T-helper 9 cell (primary cell): ENCODE measurements around the gene DLGAP5.

ENCODE experiments used
- DNase-seq: peaks from one replicate; pipeline ENCODE4 v3.0.0-alpha.2; 2020

The DLGAP5 gene

GRCh38 chr14:55111122-55111708, 80.2 kb downstream of the DLGAP5 start:
- DNase-seq: no peak

GRCh38 chr14:55109836-55110235, 81.5 kb downstream of the DLGAP5 start:
- DNase-seq: no peak

GRCh38 chr14:55107766-55108554, 83.4 kb downstream of the DLGAP5 start:
- DNase-seq: peak; percentile 29

DNA sequence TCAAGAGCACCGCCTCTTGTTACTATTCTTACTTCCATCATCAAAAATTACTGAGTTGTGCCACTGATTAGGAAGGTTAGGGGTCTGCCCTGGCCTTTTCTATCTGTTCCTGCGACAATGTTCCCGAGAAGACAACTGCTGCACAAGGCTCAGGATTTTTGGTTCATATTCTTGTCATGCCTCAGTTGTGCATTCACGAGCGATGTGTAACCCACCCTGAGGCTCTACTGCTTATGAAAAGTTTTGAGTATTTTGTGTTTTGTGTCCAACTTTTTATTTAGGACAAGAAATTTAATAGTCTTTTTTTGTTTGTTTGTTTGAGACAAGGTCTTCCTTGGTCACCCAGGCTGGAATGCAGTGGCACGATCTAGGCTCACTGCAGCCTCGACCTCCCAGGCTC, 85.4 kb downstream of the DLGAP5 start:
- DNase-seq: no peak

DNA sequence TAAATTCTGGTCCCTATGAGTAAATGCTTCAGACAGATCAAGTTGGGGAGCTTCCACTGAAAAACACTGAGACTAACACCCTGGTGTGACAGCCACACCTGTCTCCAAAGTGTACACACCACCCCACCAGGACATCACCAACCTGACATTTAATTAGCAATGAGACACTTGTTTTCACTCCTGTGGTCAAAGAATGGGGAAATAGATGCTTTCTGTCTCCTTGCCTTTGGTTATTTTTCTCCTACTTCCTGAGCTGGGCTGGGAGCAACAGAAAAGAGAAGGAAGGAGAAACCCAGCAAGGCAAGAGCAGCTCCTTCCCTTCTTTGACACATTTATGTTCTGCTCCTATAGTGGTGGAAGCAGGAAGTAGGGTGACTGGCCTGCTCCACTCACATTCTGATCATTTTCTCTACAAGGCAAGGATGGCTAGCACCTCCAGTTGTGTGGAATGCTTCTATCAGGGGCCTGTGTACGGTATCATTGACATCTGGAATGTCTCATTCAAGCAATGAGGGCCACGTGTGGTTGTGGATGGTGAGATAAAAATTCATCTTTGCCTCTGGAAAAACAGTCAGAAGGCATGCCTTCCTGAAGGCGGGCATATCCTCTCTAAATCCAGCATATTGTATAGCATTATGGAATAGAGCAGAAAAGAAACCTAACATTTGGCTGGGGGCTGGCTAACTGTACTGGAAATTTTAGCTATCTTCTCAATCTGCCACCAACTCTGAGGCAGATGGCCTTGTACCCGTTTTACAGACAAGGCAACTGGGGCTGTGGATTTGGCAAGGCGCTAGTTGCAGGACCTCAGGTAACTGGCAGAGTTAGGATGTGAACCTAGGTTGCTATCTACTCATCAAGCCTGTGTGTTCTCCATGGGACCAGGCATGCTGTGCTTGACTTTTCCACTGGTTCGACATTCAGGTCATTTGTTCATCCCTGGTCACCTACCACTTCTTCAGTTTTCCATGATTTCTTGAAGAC, 87.1 kb downstream of the DLGAP5 start:
- DNase-seq: no peak

GRCh38 chr14:55103005-55103640, 88.3 kb downstream of the DLGAP5 start:
- peak; percentile 47 for DNase-seq

DNA sequence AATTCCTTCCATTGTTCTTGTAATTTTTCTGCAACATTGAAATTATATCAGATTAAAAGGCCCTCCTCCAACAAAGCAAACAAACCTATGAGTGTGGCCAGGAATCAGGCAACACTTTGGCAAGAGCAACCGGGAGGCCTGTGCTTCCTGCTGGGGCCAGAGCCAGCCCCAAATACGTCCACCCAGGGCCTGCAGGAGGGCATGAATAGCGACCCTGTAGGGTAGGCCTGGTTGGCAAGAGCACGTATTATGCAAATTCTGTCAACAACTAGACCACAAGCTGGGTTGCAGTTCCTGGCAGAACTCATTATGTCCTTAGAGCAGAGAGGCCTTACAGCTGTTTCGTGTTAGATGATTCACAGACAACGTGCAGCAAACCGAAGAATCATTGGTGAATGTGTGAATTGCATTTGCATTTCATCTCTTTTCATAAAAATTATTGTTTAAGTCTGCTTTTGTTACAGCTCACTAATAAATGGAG, 89.2 kb downstream of the DLGAP5 start:
- no peak for DNase-seq

DNA sequence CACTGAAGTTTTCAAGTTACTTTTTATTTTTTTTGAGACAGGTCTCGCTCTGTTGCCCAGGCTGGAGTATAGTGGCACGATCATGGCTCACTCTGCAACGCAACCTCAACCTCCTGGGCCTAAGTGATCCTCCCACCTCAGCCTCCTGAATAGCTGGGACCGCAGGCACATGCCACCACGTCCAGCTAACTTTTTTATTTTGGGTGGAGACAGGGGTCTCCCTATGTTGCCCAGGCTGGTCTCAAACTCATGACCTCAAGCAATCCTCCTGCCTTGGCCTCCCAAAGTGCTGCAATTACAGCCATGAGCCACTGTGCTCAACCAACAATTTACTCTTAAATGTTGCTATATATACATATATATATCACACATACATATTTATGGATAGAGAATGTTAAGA, 89.7 kb downstream of the DLGAP5 start:
- DNase-seq: no peak

- DNase-seq: no peak
Measured at GRCh38 chr14:55099756-55100155, 91.6 kb downstream of the DLGAP5 start.

GRCh38 chr14:55098561-55098898, 92.9 kb downstream of the DLGAP5 start:
- no peak for DNase-seq
